Neutrophil (primary cell): Measurements from ENCODE around the gene RAPGEF3.

Experiments used
- H3K27ac ChIP-seq: fragments of 200-600 bp; sonication (generic); 2 replicates; pipeline ENCODE4 v1.5.1; 2016; ENCODE audit warnings: mild to moderate bottlenecking, moderate library complexity
- H3K27me3 ChIP-seq: fragments of 200-600 bp; sonication (generic); 2 replicates; pipeline ENCODE4 v1.6.0; 2016; ENCODE audit warnings: mild to moderate bottlenecking
- H3K36me3 ChIP-seq: fragments of 200-600 bp; sonication (generic); 2 replicates; pipeline ENCODE4 v1.5.1; 2017
- H3K4me1 ChIP-seq, 2 experiments: fragments of 200-600 bp in 1 of 2; sonication (generic) in 1 of 2; 1 replicate in 1 of 2; 2 replicates in 1 of 2; pipeline versions ENCODE4 v1.5.1 to v1.6.1; 2013 to 2016; ENCODE audit warnings: low read depth in 1 of 2, low read length in 1 of 2, mild to moderate bottlenecking in 1 of 2, moderate library complexity in 1 of 2; ENCODE audit not compliant: control insufficient read depth in 1 of 2, insufficient read depth in 1 of 2
- H3K4me3 ChIP-seq, 2 experiments: fragments of 200-600 bp in 1 of 2; sonication (generic) in 1 of 2; 1 replicate in 1 of 2; 2 replicates in 1 of 2; pipeline ENCODE4 v1.5.1; 2013 to 2016; ENCODE audit warnings: low read depth in 1 of 2, low read length in 1 of 2, mild to moderate bottlenecking in 1 of 2, moderate library complexity in 1 of 2
- H3K9me3 ChIP-seq: fragments of 200-600 bp; sonication (generic); 2 replicates; pipeline ENCODE4 v1.5.1; 2016
- CTCF ChIP-seq: fragments of 200-600 bp; sonication (generic); IDR thresholded peaks from 2 replicates; pipeline ENCODE4 v1.5.1; 2016; ENCODE audit warnings: antibody characterized with exemption

The RAPGEF3 gene

GRCh38 chr12:47740606-47741339, 17.9 kb downstream of the RAPGEF3 start:
- H3K4me3 ChIP-seq, result no peak overlapping the region
- H3K4me1 ChIP-seq, result no peaks in the 10 kb centered on the region
- no peak overlapping the region for H3K27ac ChIP-seq
- H3K27me3 ChIP-seq, result no peaks in the 10 kb centered on the region
- H3K9me3 ChIP-seq, result no peaks in the 10 kb centered on the region
- no peak for TF ChIP-seq CTCF
- no peaks in the 10 kb centered on the region for H3K36me3 ChIP-seq

GRCh38 chr12:47739979-47740378, 18.7 kb downstream of the RAPGEF3 start:
- no peak overlapping the region for H3K27ac ChIP-seq
- no peaks in the 10 kb centered on the region for H3K27me3 ChIP-seq
- no peaks in the 10 kb centered on the region for H3K9me3 ChIP-seq
- TF ChIP-seq CTCF, result no peak
- H3K4me3 ChIP-seq, result no peak overlapping the region
- no peaks in the 10 kb centered on the region for H3K4me1 ChIP-seq
- no peaks in the 10 kb centered on the region for H3K36me3 ChIP-seq

GRCh38 chr12:47739297-47739696, 19.4 kb downstream of the RAPGEF3 start:
- Histone ChIP-seq H3K9me3 (no peaks in the 10 kb centered on the region), H3K27ac (no peak overlapping the region), H3K4me1 (no peaks in the 10 kb centered on the region), H3K27me3 (no peaks in the 10 kb centered on the region), H3K4me3 (no peak overlapping the region), H3K36me3 (no peaks in the 10 kb centered on the region)
- no peak for TF ChIP-seq CTCF

- Histone ChIP-seq H3K9me3 (no peaks in the 10 kb centered on the region), H3K4me1 (no peaks in the 10 kb centered on the region), H3K4me3 (no peak overlapping the region), H3K27ac (no peak overlapping the region), H3K36me3 (no peaks in the 10 kb centered on the region), H3K27me3 (no peaks in the 10 kb centered on the region)
- no peak for TF ChIP-seq CTCF
Observed at GRCh38 chr12:47737936-47738594, 20.6 kb downstream of the RAPGEF3 start.

- Histone ChIP-seq H3K9me3 (no peaks in the 10 kb centered on the region), H3K4me1 (peaks cover 4% of the 10 kb centered on the region in 2 experiments), H3K36me3 (no peaks in the 10 kb centered on the region), H3K27me3 (no peaks in the 10 kb centered on the region), H3K4me3 (no peak overlapping the region), H3K27ac (no peak overlapping the region)
- TF ChIP-seq CTCF, result no peak
Observed at GRCh38 chr12:47736877-47737676, 21.6 kb downstream of the RAPGEF3 start.
